ENCODE data around the gene NEGR1. TPM values are rescaled to one million over a fixed set of nuclear protein-coding genes. Genes with fewer than 3 reads are reported as not detected.
A peak's percentile ranks its signal among the peaks of the same experiment; 100 is the strongest.

The NEGR1 gene
- total RNA-seq = 10 to 100 TPM in 1 of 4 donors, 1 to 10 TPM in 3; 7.0 to 10.0 (median 8.1) TPM

DNA sequence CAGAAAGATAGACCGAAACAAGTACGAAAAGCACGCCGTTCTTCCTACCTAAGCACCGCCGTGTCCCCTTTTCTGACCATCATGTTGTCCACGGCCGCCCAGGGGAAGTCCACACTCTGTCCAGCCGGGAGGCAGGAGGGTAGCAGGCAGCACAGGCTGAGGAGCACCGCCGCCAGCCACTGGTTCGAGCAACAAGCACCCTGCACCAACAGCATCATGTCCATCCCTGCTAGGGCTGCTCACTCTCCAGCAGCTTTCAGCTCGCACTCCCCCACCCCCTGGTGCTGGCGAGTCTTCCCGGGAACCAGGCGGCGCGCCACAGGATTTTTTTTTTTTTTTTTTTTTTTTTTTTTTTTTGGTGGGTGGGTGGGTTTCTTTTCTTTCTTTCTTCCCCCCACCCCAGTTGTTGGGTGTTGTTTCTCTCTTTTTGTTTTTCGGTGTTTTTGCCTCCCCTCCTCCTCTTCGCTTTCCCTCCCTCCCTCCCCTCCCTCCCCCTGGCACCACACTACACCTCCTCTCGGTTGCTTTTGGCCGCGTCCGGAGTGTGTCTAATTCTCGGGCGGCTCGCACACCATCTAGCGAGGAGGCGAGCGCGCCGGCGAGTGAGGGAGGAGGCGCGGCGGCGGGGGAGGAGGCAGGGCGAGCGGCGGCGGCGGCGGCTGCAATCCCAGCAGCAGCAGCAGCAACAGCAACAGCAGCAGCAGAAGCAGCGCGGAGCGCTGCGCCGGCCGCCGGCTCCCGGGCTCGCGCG, at the start of gene NEGR1:
Gene NEGR1 (minus strand): TSS at position 269 of the 751 bp plus-strand sequence.
- intact Hi-C loops (cut with DNase I; ENCODE audit: low total_unique reads) (loop anchor here (5.0 kb wide), 1 partner anchor 100 kb away; no protein-coding TSS in a partner anchor), in situ Hi-C loops (cut with MboI; ENCODE audit: low pct_ligation_motif_present in 1 of 4, low pct_unique_long_range_greater_than_20kb in 1 of 4, low sequenced_read_pairs in 3 of 4) (no loop called here)
- Histone ChIP-seq H3K4me1 (peaks cover 0 to 16% (median 7%) of the 10 kb centered on the region in 4 donors), H3K9me3 (no peaks in the 10 kb centered on the region), H3K4me3 (peak within 1 kb of the TSS; percentile 39 to 60 (median 50)), H3K36me3 (no peaks in the 10 kb centered on the region), H3K27ac (peak within 1 kb of the TSS; percentile 79 to 94 (median 87)), H3K27me3 (peaks cover 40% of the 10 kb centered on the region)
- DNase-seq = peak; percentile 77
- TF ChIP-seq POLR2A (IDR thresholded peaks at IDR 0.05) = peak; percentile 62
- TF ChIP-seq, protein P1, sequence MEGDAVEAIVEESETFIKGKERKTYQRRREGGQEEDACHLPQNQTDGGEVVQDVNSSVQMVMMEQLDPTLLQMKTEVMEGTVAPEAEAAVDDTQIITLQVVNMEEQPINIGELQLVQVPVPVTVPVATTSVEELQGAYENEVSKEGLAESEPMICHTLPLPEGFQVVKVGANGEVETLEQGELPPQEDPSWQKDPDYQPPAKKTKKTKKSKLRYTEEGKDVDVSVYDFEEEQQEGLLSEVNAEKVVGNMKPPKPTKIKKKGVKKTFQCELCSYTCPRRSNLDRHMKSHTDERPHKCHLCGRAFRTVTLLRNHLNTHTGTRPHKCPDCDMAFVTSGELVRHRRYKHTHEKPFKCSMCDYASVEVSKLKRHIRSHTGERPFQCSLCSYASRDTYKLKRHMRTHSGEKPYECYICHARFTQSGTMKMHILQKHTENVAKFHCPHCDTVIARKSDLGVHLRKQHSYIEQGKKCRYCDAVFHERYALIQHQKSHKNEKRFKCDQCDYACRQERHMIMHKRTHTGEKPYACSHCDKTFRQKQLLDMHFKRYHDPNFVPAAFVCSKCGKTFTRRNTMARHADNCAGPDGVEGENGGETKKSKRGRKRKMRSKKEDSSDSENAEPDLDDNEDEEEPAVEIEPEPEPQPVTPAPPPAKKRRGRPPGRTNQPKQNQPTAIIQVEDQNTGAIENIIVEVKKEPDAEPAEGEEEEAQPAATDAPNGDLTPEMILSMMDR (IDR thresholded peaks at IDR 0.05) = peak in 1 of 5 experiments; percentile 14
- TF ChIP-seq POLR2AphosphoS5 (IDR thresholded peaks at IDR 0.05) = peak; percentile 40 to 71 (median 54)
- no peak for TF ChIP-seq EP300 (IDR thresholded peaks at IDR 0.05; ENCODE audit: low read depth)
- 1% methylated on average over 52 of the region's 54 CpGs; no CpG with 5 or more reads in 1 of the 2 donors for WGBS, 2 donors (ENCODE audit: low coverage in 1 of 2)

DNA sequence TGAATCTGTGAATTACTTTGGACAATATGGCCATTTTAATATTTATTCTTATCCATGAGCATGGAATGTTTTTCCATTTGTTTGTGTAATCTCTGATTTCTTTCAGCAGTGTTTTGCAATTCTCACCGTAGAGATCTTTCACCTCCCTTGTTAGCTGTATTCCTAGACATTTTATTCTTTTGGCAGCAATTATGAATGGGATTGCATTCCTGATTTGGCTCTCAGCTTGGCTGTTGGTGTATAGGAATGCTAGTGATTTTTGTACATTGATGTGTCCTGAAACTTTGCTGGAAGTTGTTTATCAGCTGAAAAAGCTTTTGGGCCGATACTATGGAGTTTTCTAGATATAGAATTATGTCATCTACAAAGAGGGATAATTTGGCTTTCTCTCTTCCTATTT, 44.2 kb upstream of the NEGR1 start:
- DNase-seq = no peak
- no peaks in the 10 kb centered on the region for H3K36me3 ChIP-seq
- no peaks in the 10 kb centered on the region for H3K4me1 ChIP-seq
- H3K27me3 ChIP-seq = no peaks in the 10 kb centered on the region
- no peaks in the 10 kb centered on the region for H3K9me3 ChIP-seq
- intact Hi-C loops (cut with DNase I; ENCODE audit: low total_unique reads) = no loop called here
- TF ChIP-seq POLR2AphosphoS5 (IDR thresholded peaks at IDR 0.05) (no peak), EP300 (IDR thresholded peaks at IDR 0.05; ENCODE audit: low read depth) (no peak), POLR2A (IDR thresholded peaks at IDR 0.05) (no peak)
- TF ChIP-seq, protein P1 (IDR thresholded peaks at IDR 0.05) = no peak
- no peak overlapping the region for H3K4me3 ChIP-seq
- no peak overlapping the region for H3K27ac ChIP-seq
- in situ Hi-C loops (cut with MboI; ENCODE audit: low pct_ligation_motif_present in 1 of 4, low pct_unique_long_range_greater_than_20kb in 1 of 4, low sequenced_read_pairs in 3 of 4) = no loop called here
- no CpG with 5 or more reads among the region's 2 CpGs for WGBS, 2 donors (ENCODE audit: low coverage in 1 of 2)

DNA sequence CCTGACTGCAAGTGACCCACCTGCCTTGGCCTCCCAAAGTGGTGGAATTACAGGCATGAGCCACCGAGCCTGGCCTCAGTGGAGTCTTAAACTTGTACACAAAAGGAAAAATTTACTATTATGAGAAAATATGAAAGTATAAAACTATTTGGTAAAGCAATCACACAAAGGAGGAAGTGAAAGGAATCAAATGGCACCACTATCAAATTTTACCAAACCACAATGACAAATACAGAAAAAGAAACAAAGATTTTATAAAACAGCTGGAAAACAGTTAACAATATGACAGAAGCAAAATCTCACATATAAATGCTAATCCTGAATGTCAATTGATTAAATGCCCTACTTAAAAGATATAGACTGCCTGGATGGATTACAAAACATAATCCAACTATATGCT, 42.1 kb upstream of the NEGR1 start:
- TF ChIP-seq, protein P1 (IDR thresholded peaks at IDR 0.05) = no peak
- TF ChIP-seq EP300 (IDR thresholded peaks at IDR 0.05; ENCODE audit: low read depth) (no peak), POLR2AphosphoS5 (IDR thresholded peaks at IDR 0.05) (no peak), POLR2A (IDR thresholded peaks at IDR 0.05) (no peak)
- no peaks in the 10 kb centered on the region for H3K4me1 ChIP-seq
- intact Hi-C loops (cut with DNase I; ENCODE audit: low total_unique reads) (no loop called here), in situ Hi-C loops (cut with MboI; ENCODE audit: low pct_ligation_motif_present in 1 of 4, low pct_unique_long_range_greater_than_20kb in 1 of 4, low sequenced_read_pairs in 3 of 4) (no loop called here)
- H3K4me3 ChIP-seq = no peak overlapping the region
- no peaks in the 10 kb centered on the region for H3K9me3 ChIP-seq
- H3K27me3 ChIP-seq = no peaks in the 10 kb centered on the region
- no CpG with 5 or more reads among the region's 1 CpG for WGBS, 2 donors (ENCODE audit: low coverage in 1 of 2)
- no peaks in the 10 kb centered on the region for H3K36me3 ChIP-seq
- DNase-seq = no peak
- no peak overlapping the region for H3K27ac ChIP-seq

DNA sequence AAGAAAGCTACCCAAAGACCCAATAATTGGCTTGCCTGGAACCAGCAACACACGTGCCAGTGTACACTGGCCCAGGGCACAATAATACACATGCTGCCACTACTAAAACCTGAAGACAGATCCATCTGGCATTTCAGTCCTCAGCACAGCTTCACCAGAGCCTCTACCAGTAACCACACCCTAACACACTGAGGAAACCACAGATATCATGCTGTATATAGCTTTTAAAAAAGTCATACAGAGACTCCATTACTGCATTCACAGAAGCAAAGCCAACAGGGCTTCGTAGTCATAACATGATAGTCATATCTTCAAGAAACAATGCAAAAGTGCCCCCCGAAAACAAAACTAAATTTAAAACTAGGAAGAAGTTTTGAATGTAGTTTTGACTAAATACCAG, 40.6 kb upstream of the NEGR1 start:
- Histone ChIP-seq H3K4me1 (no peaks in the 10 kb centered on the region), H3K27ac (no peak overlapping the region), H3K4me3 (no peak overlapping the region), H3K9me3 (no peaks in the 10 kb centered on the region), H3K36me3 (no peaks in the 10 kb centered on the region), H3K27me3 (no peaks in the 10 kb centered on the region)
- no CpG with 5 or more reads among the region's 3 CpGs for WGBS, 2 donors (ENCODE audit: low coverage in 1 of 2)
- intact Hi-C loops (cut with DNase I; ENCODE audit: low total_unique reads) = no loop called here
- DNase-seq = no peak
- in situ Hi-C loops (cut with MboI; ENCODE audit: low pct_ligation_motif_present in 1 of 4, low pct_unique_long_range_greater_than_20kb in 1 of 4, low sequenced_read_pairs in 3 of 4) = no loop called here
- TF ChIP-seq POLR2A (IDR thresholded peaks at IDR 0.05) = no peak

Measured in transverse colon (tissue), 4 donors.